ENCODE results near the gene CTDSPL.

Gene CTDSPL

DNA sequence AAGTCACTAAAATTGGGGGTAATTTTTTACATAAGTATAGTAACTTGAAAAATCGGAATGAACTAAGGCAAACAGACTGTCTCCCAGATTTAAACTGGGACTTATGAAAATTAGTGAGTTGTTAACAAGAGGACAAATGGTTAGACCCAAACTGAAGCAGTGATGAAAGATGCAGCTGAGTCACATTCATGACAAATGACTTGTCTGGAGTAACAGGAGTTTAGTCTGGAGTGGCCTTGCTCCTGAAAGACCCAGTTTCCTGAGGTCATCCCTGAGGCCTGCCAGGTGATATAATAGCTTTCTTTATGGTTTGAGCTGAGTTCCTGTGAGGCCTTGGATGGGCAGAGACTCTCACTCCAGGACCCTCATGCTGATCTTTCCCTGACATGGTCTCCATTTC, 9.6 kb upstream of the CTDSPL start:
- H3K9me3 ChIP-seq (ENCODE audit: insufficient read depth, low read length, severe bottlenecking), result no peaks in the 10 kb centered on the region
- no peak overlapping the region for H3K4me3 ChIP-seq (ENCODE audit: low read depth in 1 of 2, low read length in 2 of 2)
- H3K9ac ChIP-seq (ENCODE audit: low read depth, low read length), result no peak overlapping the region
- peaks cover 7% of the 10 kb centered on the region; the same call in 1 of the 2 replicates for H4K20me1 ChIP-seq (ENCODE audit: insufficient read depth, low read length)
- H3K27me3 ChIP-seq (ENCODE audit: insufficient read depth, low read length, poor library complexity), result no peaks in the 10 kb centered on the region
- H3K79me2 ChIP-seq (ENCODE audit: insufficient read depth, low read length), result no peaks in the 10 kb centered on the region
- no peaks in the 10 kb centered on the region for H3K4me1 ChIP-seq (ENCODE audit: insufficient read depth, low read length)
- ATAC-seq (ENCODE audit: insufficient read depth, low read depth), result no peak
- H3K27ac ChIP-seq (ENCODE audit: low read length), result no peak overlapping the region
- no peak overlapping the region for H3K4me2 ChIP-seq (ENCODE audit: insufficient read depth, low read length)
- no peak for DNase-seq
- 0 out of 2 replicates have a peak, but pooled peaks cover 7% of the 10 kb centered on the region for H3K36me3 ChIP-seq (ENCODE audit: insufficient read depth, low read length)
- no peak for TF ChIP-seq EZH2 (IDR thresholded peaks at IDR 0.05; ENCODE audit: borderline replicate concordance, low read depth, low read length, severe bottlenecking)
- TF ChIP-seq, protein P1, sequence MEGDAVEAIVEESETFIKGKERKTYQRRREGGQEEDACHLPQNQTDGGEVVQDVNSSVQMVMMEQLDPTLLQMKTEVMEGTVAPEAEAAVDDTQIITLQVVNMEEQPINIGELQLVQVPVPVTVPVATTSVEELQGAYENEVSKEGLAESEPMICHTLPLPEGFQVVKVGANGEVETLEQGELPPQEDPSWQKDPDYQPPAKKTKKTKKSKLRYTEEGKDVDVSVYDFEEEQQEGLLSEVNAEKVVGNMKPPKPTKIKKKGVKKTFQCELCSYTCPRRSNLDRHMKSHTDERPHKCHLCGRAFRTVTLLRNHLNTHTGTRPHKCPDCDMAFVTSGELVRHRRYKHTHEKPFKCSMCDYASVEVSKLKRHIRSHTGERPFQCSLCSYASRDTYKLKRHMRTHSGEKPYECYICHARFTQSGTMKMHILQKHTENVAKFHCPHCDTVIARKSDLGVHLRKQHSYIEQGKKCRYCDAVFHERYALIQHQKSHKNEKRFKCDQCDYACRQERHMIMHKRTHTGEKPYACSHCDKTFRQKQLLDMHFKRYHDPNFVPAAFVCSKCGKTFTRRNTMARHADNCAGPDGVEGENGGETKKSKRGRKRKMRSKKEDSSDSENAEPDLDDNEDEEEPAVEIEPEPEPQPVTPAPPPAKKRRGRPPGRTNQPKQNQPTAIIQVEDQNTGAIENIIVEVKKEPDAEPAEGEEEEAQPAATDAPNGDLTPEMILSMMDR (IDR thresholded peaks at IDR 0.05; ENCODE audit: borderline replicate concordance, extremely low read depth, low read length, poor library complexity, severe bottlenecking), result no peak
- H2AFZ ChIP-seq (ENCODE audit: low read depth, low read length), result no peak overlapping the region

DNA sequence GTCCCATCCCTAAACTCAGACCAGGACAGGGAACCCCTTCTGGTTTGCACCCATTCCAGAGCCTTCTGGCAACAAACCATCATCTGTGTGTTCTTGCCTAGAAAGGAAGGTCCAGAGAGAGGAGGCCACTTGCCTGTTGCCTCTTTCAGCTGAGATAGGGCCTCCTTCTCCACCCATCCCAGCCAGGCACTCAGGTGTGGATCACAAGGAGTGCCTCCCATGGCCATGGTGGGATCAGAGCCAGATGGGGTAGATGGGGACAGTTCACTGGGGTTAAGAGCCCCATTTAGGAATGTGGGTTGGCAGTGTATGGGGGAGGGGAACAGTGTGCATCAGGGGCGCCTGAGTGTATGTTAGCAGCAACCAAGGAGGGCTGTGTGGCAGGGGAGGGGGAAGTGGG, 8.9 kb upstream of the CTDSPL start:
- Histone ChIP-seq H2AFZ (ENCODE audit: low read depth, low read length) (no peak overlapping the region), H3K79me2 (ENCODE audit: insufficient read depth, low read length) (no peaks in the 10 kb centered on the region; the same call in 1 of the 2 replicates), H3K27ac (ENCODE audit: low read length) (no peak overlapping the region), H3K27me3 (ENCODE audit: insufficient read depth, low read length, poor library complexity) (no peaks in the 10 kb centered on the region), H3K4me1 (ENCODE audit: insufficient read depth, low read length) (no peaks in the 10 kb centered on the region), H3K4me2 (ENCODE audit: insufficient read depth, low read length) (no peak overlapping the region), H3K36me3 (ENCODE audit: insufficient read depth, low read length) (0 out of 2 replicates have a peak, but pooled peaks cover 7% of the 10 kb centered on the region), H3K4me3 (ENCODE audit: low read depth in 1 of 2, low read length in 2 of 2) (no peak overlapping the region), H3K9ac (ENCODE audit: low read depth, low read length) (no peak overlapping the region), H4K20me1 (ENCODE audit: insufficient read depth, low read length) (peaks cover 11% of the 10 kb centered on the region; the same call in 1 of the 2 replicates), H3K9me3 (ENCODE audit: insufficient read depth, low read length, severe bottlenecking) (no peaks in the 10 kb centered on the region)
- TF ChIP-seq, protein P1 (IDR thresholded peaks at IDR 0.05; ENCODE audit: borderline replicate concordance, extremely low read depth, low read length, poor library complexity, severe bottlenecking), result no peak
- no peak for TF ChIP-seq EZH2 (IDR thresholded peaks at IDR 0.05; ENCODE audit: borderline replicate concordance, low read depth, low read length, severe bottlenecking)
- ATAC-seq (ENCODE audit: insufficient read depth, low read depth), result no peak
- DNase-seq, result no peak

GRCh38 chr3:37853691-37854413, 7.8 kb upstream of the CTDSPL start:
- Histone ChIP-seq H3K27ac (ENCODE audit: low read length) (no peak overlapping the region), H3K4me1 (ENCODE audit: insufficient read depth, low read length) (no peaks in the 10 kb centered on the region), H3K4me3 (ENCODE audit: low read depth in 1 of 2, low read length in 2 of 2) (no peak overlapping the region), H3K4me2 (ENCODE audit: insufficient read depth, low read length) (no peak overlapping the region), H4K20me1 (ENCODE audit: insufficient read depth, low read length) (peaks cover 11% of the 10 kb centered on the region; the same call in 1 of the 2 replicates), H3K27me3 (ENCODE audit: insufficient read depth, low read length, poor library complexity) (no peaks in the 10 kb centered on the region), H3K9me3 (ENCODE audit: insufficient read depth, low read length, severe bottlenecking) (no peaks in the 10 kb centered on the region), H3K79me2 (ENCODE audit: insufficient read depth, low read length) (no peaks in the 10 kb centered on the region; the same call in 1 of the 2 replicates), H3K9ac (ENCODE audit: low read depth, low read length) (no peak overlapping the region), H2AFZ (ENCODE audit: low read depth, low read length) (no peak overlapping the region), H3K36me3 (ENCODE audit: insufficient read depth, low read length) (0 out of 2 replicates have a peak, but pooled peaks cover 7% of the 10 kb centered on the region)
- TF ChIP-seq, protein P1 (IDR thresholded peaks at IDR 0.05; ENCODE audit: borderline replicate concordance, extremely low read depth, low read length, poor library complexity, severe bottlenecking), result no peak
- TF ChIP-seq EZH2 (IDR thresholded peaks at IDR 0.05; ENCODE audit: borderline replicate concordance, low read depth, low read length, severe bottlenecking), result no peak
- ATAC-seq (ENCODE audit: insufficient read depth, low read depth) (no peak), DNase-seq (no peak)
